ENCODE measurements around the gene EXTL2. TPM values are rescaled to one million over a fixed set of nuclear protein-coding genes. Genes with fewer than 3 reads are reported as not detected.
A peak's percentile ranks its signal among the peaks of the same experiment; 100 is the strongest.

The EXTL2 gene, protein sequence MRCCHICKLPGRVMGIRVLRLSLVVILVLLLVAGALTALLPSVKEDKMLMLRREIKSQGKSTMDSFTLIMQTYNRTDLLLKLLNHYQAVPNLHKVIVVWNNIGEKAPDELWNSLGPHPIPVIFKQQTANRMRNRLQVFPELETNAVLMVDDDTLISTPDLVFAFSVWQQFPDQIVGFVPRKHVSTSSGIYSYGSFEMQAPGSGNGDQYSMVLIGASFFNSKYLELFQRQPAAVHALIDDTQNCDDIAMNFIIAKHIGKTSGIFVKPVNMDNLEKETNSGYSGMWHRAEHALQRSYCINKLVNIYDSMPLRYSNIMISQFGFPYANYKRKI
- total RNA-seq (1 to 10 TPM; 1.5 to 1.8 TPM), total RNA-seq (2.2 to 19.6 (median 5.5) reads per million in 172 experiments)
- 3.2 TPM for polyA plus RNA-seq (2013, experiment 1 of 2)
- 3.7 TPM for polyA plus RNA-seq (2013, experiment 2 of 2)

GRCh38 chr1:100894603-100895539 is at the start of gene EXTL2:
TSS of gene EXTL2 (minus strand) at chr1:100894842. CDS start at chr1:100888757, 6,085 bp downstream.
- peaks cover 10% of the 10 kb centered on the region for H3K4me1 ChIP-seq (ENCODE audit: insufficient read depth, low read length)

GRCh38 chr1:100943533-100943932 is 48.9 kb upstream of the EXTL2 start:
- POLR2A ChIA-PET = interaction anchor here (0.9 to 3.6 kb wide), 4 partner anchors 10 to 31 kb away, joined by 3 to 34 read pairs (median 4); no protein-coding TSS in a partner anchor
- DNase-seq (no peak), ATAC-seq (ENCODE audit: poor library complexity) (no peak)
- H3K27me3 ChIP-seq (ENCODE audit: control insufficient read depth in 1 of 2, insufficient read depth in 2 of 2, low read length in 2 of 2) = no peaks in the 10 kb centered on the region
- H3K9me3 ChIP-seq (ENCODE audit: control insufficient read depth in 1 of 2, insufficient read depth in 1 of 2, low read length in 2 of 2) = peaks cover 6 to 19% of the 10 kb centered on the region in 2 experiments
- peak overlapping the region in 1 of 2 donors; percentile 22 for H3K27ac ChIP-seq (ENCODE audit: low read depth in 1 of 2, low read length in 2 of 2)
- intact Hi-C loops (cut with DNase I, micrococcal nuclease) = no loop called here
- H3K27me3 Mint-ChIP-seq = no peaks in the 10 kb centered on the region
- H3K4me3 Mint-ChIP-seq = peak overlapping the region; percentile 40
- H3K36me3 Mint-ChIP-seq (ENCODE audit: low read depth) = peaks cover 91% of the 10 kb centered on the region
- CTCF ChIA-PET = no interaction called here
- no peak overlapping the region for H3K4me3 ChIP-seq (ENCODE audit: low read length)
- H3K9me3 Mint-ChIP-seq = peaks cover 18% of the 10 kb centered on the region
- H3K4me1 Mint-ChIP-seq (ENCODE audit: low read depth) = peaks cover 66% of the 10 kb centered on the region
- H3K27ac Mint-ChIP-seq = peak overlapping the region; percentile 90
- H3K36me3 ChIP-seq (ENCODE audit: insufficient read depth, low read length) = peaks cover 24% of the 10 kb centered on the region
- peaks cover 15% of the 10 kb centered on the region for H3K4me1 ChIP-seq (ENCODE audit: insufficient read depth, low read length)
- TF ChIP-seq, protein P1, sequence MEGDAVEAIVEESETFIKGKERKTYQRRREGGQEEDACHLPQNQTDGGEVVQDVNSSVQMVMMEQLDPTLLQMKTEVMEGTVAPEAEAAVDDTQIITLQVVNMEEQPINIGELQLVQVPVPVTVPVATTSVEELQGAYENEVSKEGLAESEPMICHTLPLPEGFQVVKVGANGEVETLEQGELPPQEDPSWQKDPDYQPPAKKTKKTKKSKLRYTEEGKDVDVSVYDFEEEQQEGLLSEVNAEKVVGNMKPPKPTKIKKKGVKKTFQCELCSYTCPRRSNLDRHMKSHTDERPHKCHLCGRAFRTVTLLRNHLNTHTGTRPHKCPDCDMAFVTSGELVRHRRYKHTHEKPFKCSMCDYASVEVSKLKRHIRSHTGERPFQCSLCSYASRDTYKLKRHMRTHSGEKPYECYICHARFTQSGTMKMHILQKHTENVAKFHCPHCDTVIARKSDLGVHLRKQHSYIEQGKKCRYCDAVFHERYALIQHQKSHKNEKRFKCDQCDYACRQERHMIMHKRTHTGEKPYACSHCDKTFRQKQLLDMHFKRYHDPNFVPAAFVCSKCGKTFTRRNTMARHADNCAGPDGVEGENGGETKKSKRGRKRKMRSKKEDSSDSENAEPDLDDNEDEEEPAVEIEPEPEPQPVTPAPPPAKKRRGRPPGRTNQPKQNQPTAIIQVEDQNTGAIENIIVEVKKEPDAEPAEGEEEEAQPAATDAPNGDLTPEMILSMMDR (IDR thresholded peaks at IDR 0.05) = no peak

More at GRCh38 chr1:100894603-100895539, at the start of gene EXTL2:
- Mint-ChIP-seq H3K4me1 (ENCODE audit: low read depth) (peaks cover 64% of the 10 kb centered on the region), H3K27me3 (no peaks in the 10 kb centered on the region), H3K4me3 (peak within 1 kb of the TSS; percentile 98), H3K36me3 (ENCODE audit: low read depth) (peaks cover 60% of the 10 kb centered on the region), H3K27ac (peak within 1 kb of the TSS; percentile 99), H3K9me3 (no peaks in the 10 kb centered on the region)
- peak; percentile 17 to 76 (median 46) for DNase-seq
- peaks cover 3 to 5% of the 10 kb centered on the region in 2 experiments for H3K9me3 ChIP-seq (ENCODE audit: control insufficient read depth in 1 of 2, insufficient read depth in 1 of 2, low read length in 2 of 2)
- H3K36me3 ChIP-seq (ENCODE audit: insufficient read depth, low read length) = peaks cover 19% of the 10 kb centered on the region
- intact Hi-C loops (cut with DNase I, micrococcal nuclease) = loop anchor here (2.0 to 10.0 kb wide), 5 partner anchors 462 to 860 kb away; partner anchors contain the start of genes RTCA (in 1 of the 2), SASS6 (in 1 of the 2) and TRMT13 (in 1 of the 2)
- ATAC-seq (ENCODE audit: poor library complexity) = peak; percentile 21
- CTCF ChIA-PET = interaction anchor here (0.7 to 1.4 kb wide), 5 partner anchors 13 to 577 kb away, joined by 3 to 5 read pairs (median 3); no protein-coding TSS in a partner anchor
- peak within 1 kb of the TSS; percentile 98 to 100 for H3K27ac ChIP-seq (ENCODE audit: low read depth in 1 of 2, low read length in 2 of 2)
- H3K4me3 ChIP-seq (ENCODE audit: low read length) = peak within 1 kb of the TSS; percentile 93
- H3K27me3 ChIP-seq (ENCODE audit: control insufficient read depth in 1 of 2, insufficient read depth in 2 of 2, low read length in 2 of 2) = no peaks in the 10 kb centered on the region
- POLR2A ChIA-PET = interaction anchor here (0.6 to 5.3 kb wide), 22 partner anchors 8 to 762 kb away, joined by 3 to 51 read pairs (median 4); partner anchors contain the start of genes RTCA, S1PR1, SASS6 and TRMT13
- TF ChIP-seq, protein P1 (IDR thresholded peaks at IDR 0.05) = no peak

Measured in CD4-positive, alpha-beta T cell (primary cell).